GM18508 (cell line): ENCODE results near the gene COL4A4.
"Not testable (repeated sequence)": the region's sequence is repeated elsewhere in the genome, so short reads cannot be mapped to it uniquely, and the experiment has no call there.

Source experiments
- ATAC-seq: cut with Tn5 transposase; IDR thresholded peaks from one replicate; pipeline ENCODE4 v1.9.1; 2021; ENCODE audit warnings: moderate number of reproducible peaks; ENCODE audit not compliant: insufficient read depth, unreplicated experiment

Gene COL4A4

GRCh38 chr2:227163998-227164762, at the start of gene COL4A4, which contains the start of gene COL4A3:
Gene COL4A4, minus strand, starts transcription at chr2:227164205. Its CDS starts 16,722 bp downstream, at chr2:227147483.
Gene COL4A3, plus strand, starts transcription at chr2:227164624. Its CDS starts 103 bp downstream, at chr2:227164727.
- peak; percentile 42 for ATAC-seq

GRCh38 chr2:227207573-227207972, 43.6 kb upstream of the COL4A4 start:
- ATAC-seq: no peak

GRCh38 chr2:227206406-227206805, 42.4 kb upstream of the COL4A4 start:
- no peak for ATAC-seq

- ATAC-seq: no peak
These were observed 41.7 kb upstream of the COL4A4 start for GRCh38 chr2:227205701-227206100.

GRCh38 chr2:227204452-227204851, 40.4 kb upstream of the COL4A4 start:
- no peak for ATAC-seq

- no peak for ATAC-seq
These were observed 37.8 kb upstream of the COL4A4 start for GRCh38 chr2:227201771-227202170.

- no peak for ATAC-seq
These were observed 34.9 kb upstream of the COL4A4 start for GRCh38 chr2:227198866-227199265.

GRCh38 chr2:227194219-227194618, 30.2 kb upstream of the COL4A4 start:
- ATAC-seq: no peak

GRCh38 chr2:227192491-227192890, 28.5 kb upstream of the COL4A4 start:
- no peak for ATAC-seq

- no peak for ATAC-seq
These were observed 27.4 kb upstream of the COL4A4 start for GRCh38 chr2:227191367-227191766.

GRCh38 chr2:227188292-227188691, 24.3 kb upstream of the COL4A4 start:
- peak; percentile 89 for ATAC-seq

- ATAC-seq: no peak
These were observed 22.7 kb upstream of the COL4A4 start for GRCh38 chr2:227186751-227187150.

GRCh38 chr2:227185615-227186232, 21.7 kb upstream of the COL4A4 start:
- ATAC-seq: no peak

GRCh38 chr2:227183657-227184367, 19.8 kb upstream of the COL4A4 start:
- ATAC-seq: no peak

GRCh38 chr2:227182765-227183164, 18.8 kb upstream of the COL4A4 start:
- no peak for ATAC-seq

GRCh38 chr2:227180770-227181169, 16.8 kb upstream of the COL4A4 start:
- no peak for ATAC-seq

- no peak for ATAC-seq
These were observed 16.1 kb upstream of the COL4A4 start for GRCh38 chr2:227179988-227180685.

- ATAC-seq: no peak
These were observed 13.8 kb upstream of the COL4A4 start for GRCh38 chr2:227177592-227178336.

- ATAC-seq: not testable (repeated sequence)
These were observed 7.8 kb upstream of the COL4A4 start for GRCh38 chr2:227171779-227172178.

- ATAC-seq: peak; percentile 66
These were observed 822 bp upstream of the COL4A4 start for GRCh38 chr2:227164763-227165291.
